ENCODE data around the gene TPPP2.

Gene TPPP2

DNA sequence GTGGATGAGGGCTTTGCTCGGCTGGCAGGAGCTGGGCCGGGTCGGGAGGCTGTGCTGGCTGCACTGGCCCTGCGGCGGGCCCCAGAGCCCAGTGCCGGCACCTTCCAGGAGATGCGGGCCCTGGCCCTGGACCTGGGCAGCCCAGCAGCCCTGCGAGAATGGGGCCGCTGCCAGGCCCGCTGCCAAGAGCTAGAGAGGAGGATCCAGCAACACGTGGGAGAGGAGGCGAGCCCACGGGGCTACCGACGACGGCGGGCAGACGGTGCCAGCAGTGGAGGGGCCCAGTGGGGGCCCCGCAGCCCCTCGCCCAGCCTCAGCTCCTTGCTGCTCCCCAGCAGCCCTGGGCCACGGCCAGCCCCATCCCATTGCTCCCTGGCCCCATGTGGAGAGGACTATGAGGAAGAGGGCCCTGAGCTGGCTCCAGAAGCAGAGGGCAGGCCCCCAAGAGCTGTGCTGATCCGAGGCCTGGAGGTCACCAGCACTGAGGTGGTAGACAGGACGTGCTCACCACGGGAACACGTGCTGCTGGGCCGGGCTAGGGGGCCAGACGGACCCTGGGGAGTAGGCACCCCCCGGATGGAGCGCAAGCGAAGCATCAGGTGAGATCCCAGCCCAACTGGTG lies 51.6 kb downstream of the TPPP2 start:
- DNase-seq, result no peak
